HG03565 (cell line): ENCODE data around the gene TOR1A.

ENCODE experiments used
- ATAC-seq: cut with Tn5 transposase; IDR thresholded peaks from one replicate; pipeline ENCODE4 v1.9.1; 2021; ENCODE audit warnings: mild to moderate bottlenecking, moderate library complexity; ENCODE audit not compliant: unreplicated experiment

TOR1A gene

GRCh38 chr9:129853614-129854013, 29.7 kb upstream of the TOR1A start:
- no peak for ATAC-seq

GRCh38 chr9:129852579-129852978, 28.6 kb upstream of the TOR1A start:
- no peak for ATAC-seq

GRCh38 chr9:129851821-129852220, 27.9 kb upstream of the TOR1A start:
- ATAC-seq, result no peak

- ATAC-seq, result no peak
Measured at GRCh38 chr9:129850821-129851550, 27.1 kb upstream of the TOR1A start.

GRCh38 chr9:129849901-129850300, 26.0 kb upstream of the TOR1A start:
- ATAC-seq, result no peak

- ATAC-seq, result no peak
Measured at GRCh38 chr9:129848712-129849441, 24.9 kb upstream of the TOR1A start.

- ATAC-seq, result no peak
Measured at GRCh38 chr9:129845373-129845772, 21.4 kb upstream of the TOR1A start.

- no peak for ATAC-seq
Measured at GRCh38 chr9:129841071-129841470, 17.1 kb upstream of the TOR1A start.

GRCh38 chr9:129840034-129840433, 16.1 kb upstream of the TOR1A start:
- ATAC-seq, result no peak

GRCh38 chr9:129839324-129840023, 15.5 kb upstream of the TOR1A start:
- ATAC-seq, result no peak

GRCh38 chr9:129838707-129839259, 14.8 kb upstream of the TOR1A start:
- no peak for ATAC-seq

GRCh38 chr9:129836311-129837007, 12.5 kb upstream of the TOR1A start:
- ATAC-seq, result no peak

GRCh38 chr9:129835860-129836223, 11.9 kb upstream of the TOR1A start:
- ATAC-seq, result no peak

GRCh38 chr9:129835128-129835859, 11.4 kb upstream of the TOR1A start, which contains the start of the genes C9orf78 and USP20:
Gene C9orf78 (minus strand): TSS chr9:129835275. CDS start chr9:129835221, 54 bp downstream.
Gene USP20 (plus strand): TSS chr9:129835458. CDS start chr9:129852556, 17,098 bp downstream.
- ATAC-seq, result peak; percentile 84

GRCh38 chr9:129834489-129835127, 10.7 kb upstream of the TOR1A start:
- ATAC-seq, result peak; percentile 20

- ATAC-seq, result no peak
Measured at GRCh38 chr9:129832982-129833381, 9.0 kb upstream of the TOR1A start.

- no peak for ATAC-seq
Measured at GRCh38 chr9:129828969-129829368, 5.0 kb upstream of the TOR1A start.

GRCh38 chr9:129828051-129828450, 4.1 kb upstream of the TOR1A start:
- no peak for ATAC-seq

- ATAC-seq, result no peak
Measured at GRCh38 chr9:129826759-129827158, 2.8 kb upstream of the TOR1A start.

GRCh38 chr9:129826344-129826743, 2.4 kb upstream of the TOR1A start:
- no peak for ATAC-seq
